GM12872 (cell line): ENCODE measurements around the gene ZBTB49.

ENCODE experiments used
- CTCF ChIP-seq: IDR thresholded peaks from 3 replicates; pipeline ENCODE4 v1.5.1; 2011; ENCODE audit warnings: low read depth, mild to moderate bottlenecking, low read length, moderate library complexity; ENCODE audit not compliant: insufficient read depth

The ZBTB49 gene

DNA sequence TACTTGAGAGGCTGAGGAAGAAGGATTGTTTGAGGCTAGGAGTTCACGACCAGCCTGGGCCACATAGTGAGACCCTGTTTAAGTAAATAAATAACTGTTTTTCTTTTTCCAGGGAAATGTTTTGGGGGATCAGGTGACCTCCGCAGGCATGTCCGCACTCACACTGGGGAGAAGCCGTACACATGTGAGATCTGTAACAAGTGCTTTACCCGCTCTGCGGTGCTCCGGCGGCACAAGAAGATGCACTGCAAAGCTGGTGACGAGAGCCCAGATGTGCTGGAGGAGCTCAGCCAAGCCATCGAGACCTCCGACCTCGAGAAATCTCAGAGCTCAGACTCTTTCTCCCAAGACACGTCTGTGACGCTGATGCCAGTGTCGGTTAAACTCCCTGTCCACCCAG, 30.5 kb downstream of the ZBTB49 start:
- TF ChIP-seq CTCF: no peak

DNA sequence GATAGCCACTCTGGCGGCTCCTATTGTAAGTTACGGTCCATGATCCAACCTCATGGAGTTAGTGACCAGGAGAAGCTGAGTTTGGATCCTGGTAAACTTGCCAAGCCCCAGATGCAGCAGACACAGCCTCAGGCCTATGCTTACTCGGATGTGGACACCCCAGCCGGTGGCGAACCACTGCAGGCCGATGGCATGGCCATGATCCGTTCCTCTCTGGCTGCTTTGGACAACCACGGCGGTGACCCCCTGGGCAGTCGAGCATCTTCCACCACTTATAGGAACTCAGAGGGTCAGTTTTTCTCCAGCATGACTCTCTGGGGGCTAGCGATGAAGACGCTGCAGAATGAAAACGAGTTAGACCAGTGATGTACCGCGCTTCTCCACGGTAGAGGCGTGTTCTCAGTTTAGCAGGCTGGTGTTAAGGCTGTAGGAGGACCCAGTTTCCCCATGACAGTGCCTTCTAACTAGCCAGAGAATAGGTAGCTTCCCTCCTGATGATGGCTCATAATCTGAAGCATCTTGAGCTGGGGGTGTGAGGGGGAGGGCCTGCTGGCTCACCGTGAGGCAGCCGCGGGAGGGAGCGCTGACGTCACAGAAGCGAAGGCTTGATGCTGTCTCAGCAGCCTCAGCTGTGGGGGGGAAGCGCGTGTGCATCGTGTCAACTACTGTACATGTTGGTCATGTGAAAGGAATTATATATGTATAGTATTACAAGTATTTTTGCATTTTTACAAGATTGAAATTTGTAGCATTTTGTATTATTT, 31.1 kb downstream of the ZBTB49 start:
- no peak for TF ChIP-seq CTCF

DNA sequence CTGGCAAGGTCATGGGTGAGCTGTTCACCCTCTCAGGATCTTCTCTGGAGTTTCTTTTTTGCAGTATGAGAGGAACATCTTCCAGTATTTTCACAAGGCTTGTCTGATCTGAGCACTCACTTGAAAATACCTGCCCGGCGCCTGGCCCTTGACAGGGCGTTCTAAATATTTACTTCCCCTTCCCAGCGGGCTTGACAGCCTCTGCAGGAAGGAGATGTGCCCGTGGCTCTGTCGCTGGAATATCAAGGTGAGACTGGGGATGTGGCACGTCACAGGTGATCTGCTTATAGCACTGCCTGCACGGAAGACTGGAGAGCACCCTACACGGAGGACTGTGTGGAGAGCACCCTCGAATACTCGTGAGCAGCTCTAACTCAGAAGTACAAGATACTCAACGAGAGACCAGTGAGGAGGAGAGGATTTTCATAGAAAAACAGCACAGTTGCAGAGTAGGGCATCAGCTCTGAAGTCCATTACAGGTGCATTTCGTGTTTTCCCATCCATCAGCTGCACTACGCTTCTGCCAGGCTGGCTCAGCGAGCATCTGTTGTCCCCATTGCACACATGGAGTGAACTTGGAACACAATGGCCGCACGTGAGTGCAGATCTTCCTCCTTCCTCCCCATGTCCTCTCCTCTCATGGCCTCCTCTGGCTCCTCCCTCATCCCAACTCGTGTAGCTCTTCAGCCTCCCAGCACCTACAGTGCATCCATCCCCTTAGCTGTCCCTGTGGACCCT, 32.1 kb downstream of the ZBTB49 start:
- no peak for TF ChIP-seq CTCF

GRCh38 chr4:4323705-4324534, 33.9 kb downstream of the ZBTB49 start:
- no peak for TF ChIP-seq CTCF

DNA sequence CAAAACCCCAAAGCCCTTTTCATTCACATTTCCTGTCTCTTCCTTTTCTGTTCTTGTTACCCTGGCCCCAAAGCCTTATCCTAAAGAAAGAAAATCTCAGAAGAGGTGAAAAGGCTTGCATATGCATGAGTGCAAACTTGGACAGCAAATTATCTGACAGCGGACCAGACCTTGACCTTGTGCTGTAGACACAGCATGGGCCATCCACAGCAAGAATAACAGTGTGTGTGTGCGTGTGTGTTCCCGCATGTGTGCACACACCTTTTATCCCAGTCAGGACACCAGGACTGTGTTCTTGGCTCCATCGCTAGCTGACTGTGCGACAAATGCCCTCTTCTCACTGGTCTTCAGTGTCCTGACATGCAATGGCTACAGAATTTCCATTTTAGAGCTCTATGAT, 35.3 kb downstream of the ZBTB49 start:
- no peak for TF ChIP-seq CTCF

DNA sequence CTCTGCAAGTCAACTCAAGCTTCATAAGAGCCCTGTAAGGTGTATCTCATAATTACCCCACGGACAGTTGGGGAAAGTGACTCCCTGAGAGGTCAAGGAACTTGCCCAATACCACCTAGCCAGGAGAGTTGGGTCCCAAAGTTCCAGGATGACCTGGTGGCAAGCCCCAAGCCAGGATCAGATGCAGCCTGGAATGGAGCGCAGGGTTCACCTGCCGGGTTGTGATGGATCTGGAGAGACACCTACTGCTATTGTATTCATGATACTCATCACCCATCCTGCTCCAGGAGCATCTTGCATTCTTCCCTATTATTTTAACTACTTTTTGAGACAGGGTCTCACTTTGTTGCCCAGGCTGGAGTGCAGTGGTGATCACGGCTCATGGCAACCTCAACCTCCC, 36.1 kb downstream of the ZBTB49 start:
- no peak for TF ChIP-seq CTCF

DNA sequence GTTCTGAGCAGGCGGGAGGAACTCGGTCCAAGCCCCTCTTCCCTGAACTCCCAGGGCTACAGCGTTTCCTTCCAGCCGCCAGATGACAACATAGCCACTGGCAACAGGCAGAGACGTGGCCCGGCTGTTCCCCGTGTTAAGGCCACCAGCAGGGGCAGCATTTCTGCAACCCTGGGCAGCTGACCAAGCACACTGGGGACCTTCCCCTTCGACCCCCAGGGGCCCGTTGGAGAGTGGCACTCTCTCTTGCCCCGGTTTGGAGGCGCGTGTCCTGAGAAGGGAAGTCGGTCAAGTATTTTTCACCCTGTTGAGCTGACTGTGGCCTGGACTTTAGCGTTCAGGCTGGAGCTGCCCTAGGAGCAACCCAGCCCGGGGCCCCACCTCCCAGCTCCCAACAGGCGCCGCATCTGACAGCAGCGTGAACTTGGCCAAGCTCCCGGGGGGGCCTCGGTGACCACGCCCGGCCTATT, 37.6 kb downstream of the ZBTB49 start:
- peak; percentile 51 for TF ChIP-seq CTCF
